Measurements from ENCODE around the gene LYSMD3. TPM values are rescaled to one million over a fixed set of nuclear protein-coding genes. Genes with fewer than 3 reads are reported as not detected.

LYSMD3 gene
- total and polyA plus RNA-seq, 9 of the 15 experiments (the other 6 are each of a cell fraction or from before 2014, with no cell fraction given) = 9.5 to 42.3 (median 20.7) TPM

- TF ChIP-seq PHB2 (IDR thresholded peaks at IDR 0.05; ENCODE audit: low read depth) (no peak), ZBTB17 (CRISPR knock-in tag; IDR thresholded peaks at IDR 0.05) (peak; percentile 84; the same call in 1 of the 2 replicates), SAP30 (IDR thresholded peaks at IDR 0.05; ENCODE audit: borderline replicate concordance, insufficient read depth, low read depth, low read length, poor library complexity, severe bottlenecking) (peak; percentile 87), HDAC1 (IDR thresholded peaks at IDR 0.05) (peak in 1 of 2 experiments; percentile 77; a peak in 2 of 4 replicates), ZNF436 (CRISPR knock-in tag; IDR thresholded peaks at IDR 0.05) (no peak), KLF13 (tag; IDR thresholded peaks at IDR 0.05; ENCODE audit: borderline replicate concordance, low read depth) (peak; percentile 88; the same call in 1 of the 2 replicates), JUND (IDR thresholded peaks at IDR 0.05; ENCODE audit: borderline replicate concordance, low read depth, low read length) (peak; percentile 90), JUND (tag; IDR thresholded peaks at IDR 0.05; ENCODE audit: borderline replicate concordance, low read depth, low read length) (peak; percentile 70; the same call in 1 of the 3 replicates), LCOR (CRISPR knock-in tag; IDR thresholded peaks at IDR 0.05) (peak; percentile 99), CBFB (CRISPR knock-in tag; IDR thresholded peaks at IDR 0.05) (0 out of 2 replicates have a peak, but pooled peaks have one; percentile 22), YY1 (IDR thresholded peaks at IDR 0.05; ENCODE audit: borderline replicate concordance in 1 of 3, control insufficient read depth in 1 of 3, extremely low read depth in 1 of 3, insufficient read depth in 3 of 3, insufficient read length in 1 of 3, insufficient replicate concordance in 2 of 3, low read depth in 1 of 3, low read length in 2 of 3) (peak in 2 of 3 experiments; percentile 60 to 85), CBX2 (IDR thresholded peaks at IDR 0.05; ENCODE audit: insufficient read depth, low read length, poor library complexity, severe bottlenecking) (no peak), HLTF (IDR thresholded peaks at IDR 0.05) (peak; percentile 55; the same call in 1 of the 2 replicates), ATF7 (IDR thresholded peaks at IDR 0.05) (peak; percentile 88), CEBPG (CRISPR knock-in tag; IDR thresholded peaks at IDR 0.05) (0 out of 2 replicates have a peak, but pooled peaks have one; percentile 34), CEBPG (tag; conservative IDR thresholded peaks at IDR 0.05 in 1 of 2, IDR thresholded peaks at IDR 0.05 in 1 of 2) (no peak), BHLHE40 (IDR thresholded peaks at IDR 0.05; ENCODE audit: low read length) (peak; percentile 5; the same call in 1 of the 2 replicates), SP1 (CRISPR knock-in tag; IDR thresholded peaks at IDR 0.05) (peak; percentile 85), MTA3 (IDR thresholded peaks at IDR 0.05; ENCODE audit: borderline replicate concordance) (peak; percentile 8; the same call in 1 of the 2 replicates), ELF1 (tag; IDR thresholded peaks at IDR 0.05) (peak; percentile 51; the same call in 1 of the 2 replicates), FOXM1 (IDR thresholded peaks at IDR 0.05; ENCODE audit: low read depth) (no peak), FOXM1 (CRISPR knock-in tag; IDR thresholded peaks at IDR 0.05; ENCODE audit: low read depth) (0 out of 2 replicates have a peak, but pooled peaks have one; percentile 27), SIN3A (IDR thresholded peaks at IDR 0.05; ENCODE audit: borderline replicate concordance in 2 of 2, control insufficient read depth in 1 of 2, low read depth in 2 of 2, low read length in 2 of 2) (peak; percentile 48 to 53; a peak in 1 of 4 replicates), CHD1 (IDR thresholded peaks at IDR 0.05; ENCODE audit: low read length) (peak; percentile 65), TBL1XR1 (IDR thresholded peaks at IDR 0.05; ENCODE audit: low read length in 2 of 2) (no peak), ZNF431 (CRISPR knock-in tag; IDR thresholded peaks at IDR 0.05) (peak; percentile 58; the same call in 1 of the 2 replicates)
- TF ChIP-seq, protein P1, sequence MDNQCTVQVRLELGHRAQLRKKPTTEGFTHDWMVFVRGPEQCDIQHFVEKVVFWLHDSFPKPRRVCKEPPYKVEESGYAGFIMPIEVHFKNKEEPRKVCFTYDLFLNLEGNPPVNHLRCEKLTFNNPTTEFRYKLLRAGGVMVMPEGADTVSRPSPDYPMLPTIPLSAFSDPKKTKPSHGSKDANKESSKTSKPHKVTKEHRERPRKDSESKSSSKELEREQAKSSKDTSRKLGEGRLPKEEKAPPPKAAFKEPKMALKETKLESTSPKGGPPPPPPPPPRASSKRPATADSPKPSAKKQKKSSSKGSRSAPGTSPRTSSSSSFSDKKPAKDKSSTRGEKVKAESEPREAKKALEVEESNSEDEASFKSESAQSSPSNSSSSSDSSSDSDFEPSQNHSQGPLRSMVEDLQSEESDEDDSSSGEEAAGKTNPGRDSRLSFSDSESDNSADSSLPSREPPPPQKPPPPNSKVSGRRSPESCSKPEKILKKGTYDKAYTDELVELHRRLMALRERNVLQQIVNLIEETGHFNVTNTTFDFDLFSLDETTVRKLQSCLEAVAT (IDR thresholded peaks at IDR 0.05) = peak; percentile 81 to 82; a peak in 2 of 4 replicates
Measured at GRCh38 chr5:90529194-90529938, at the start of gene LYSMD3 (continued).

Data from K562 (cell line).